Measurements from ENCODE around the gene SPATA31D1. TPM values are rescaled to one million over a fixed set of nuclear protein-coding genes. Genes with fewer than 3 reads are reported as not detected.

SPATA31D1 gene
- total RNA-seq, 1 donor from 2014 or later = not detected

DNA sequence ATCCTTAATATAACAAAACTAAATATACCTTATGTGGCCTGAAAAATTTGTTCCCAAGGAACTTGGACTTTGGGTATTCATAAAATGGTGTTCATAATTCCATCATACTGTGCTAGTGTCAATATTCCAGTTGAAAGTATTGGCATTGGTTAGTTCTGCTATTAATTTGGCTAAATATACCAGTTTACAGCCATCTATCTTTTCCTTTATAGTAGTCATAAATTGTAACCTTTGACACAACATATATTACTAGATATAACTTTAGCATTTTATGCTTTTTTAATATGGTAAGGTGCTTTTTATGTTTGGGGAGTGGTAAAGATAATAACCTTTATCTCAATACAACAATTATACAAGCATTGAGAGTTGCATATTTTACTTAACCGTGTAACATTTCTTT, 23.7 kb downstream of the SPATA31D1 start:
- no peak for ATAC-seq
- no peak for DNase-seq (ENCODE audit: low spot score)

DNA sequence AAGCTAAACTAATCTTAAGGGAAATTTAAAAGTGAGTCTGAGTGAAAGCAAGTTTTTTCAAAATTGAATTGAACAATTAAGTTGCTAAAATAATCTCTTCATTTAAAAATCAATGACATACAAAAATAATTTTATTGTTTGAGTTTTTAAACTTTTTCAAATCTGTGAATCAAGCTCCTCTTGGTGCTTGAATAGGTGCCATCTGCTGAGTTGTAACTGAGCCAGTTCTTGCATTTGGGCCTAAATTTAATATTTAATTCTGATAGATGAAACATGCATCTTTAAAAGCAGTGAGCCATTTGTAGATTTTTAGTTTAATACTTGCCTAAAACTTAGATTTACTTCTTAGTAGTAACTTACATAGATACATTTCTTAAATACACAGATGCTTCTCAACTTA, 31.8 kb downstream of the SPATA31D1 start:
- DNase-seq (ENCODE audit: low spot score) = no peak
- intact Hi-C loops (cut with DNase I) = no loop called here
- no peak for ATAC-seq

More for the DNA sequence above, 23.7 kb downstream of the SPATA31D1 start:
- intact Hi-C loops (cut with DNase I) = no loop called here

DNA sequence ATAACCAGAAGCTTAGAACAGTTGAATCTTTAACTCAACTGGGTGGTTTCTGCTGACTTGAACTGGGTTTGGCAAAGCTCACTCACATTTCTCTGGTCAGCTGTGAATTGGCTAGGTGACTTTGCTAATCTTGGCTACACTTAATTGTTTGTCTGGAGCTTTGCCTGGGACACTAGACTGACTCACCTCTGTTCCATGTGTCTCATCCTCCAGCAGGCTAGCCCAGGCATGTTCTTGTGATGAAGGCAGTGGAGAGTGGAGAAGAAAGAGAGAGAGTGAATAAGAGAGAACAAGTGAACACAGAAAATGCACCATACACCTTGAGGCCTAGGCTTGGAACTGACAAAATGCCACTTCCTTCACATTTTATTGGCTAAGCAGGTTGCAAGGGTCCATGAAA, 32.6 kb downstream of the SPATA31D1 start:
- DNase-seq (ENCODE audit: low spot score) (no peak), ATAC-seq (peak; percentile 68)
- intact Hi-C loops (cut with DNase I) = no loop called here

DNA sequence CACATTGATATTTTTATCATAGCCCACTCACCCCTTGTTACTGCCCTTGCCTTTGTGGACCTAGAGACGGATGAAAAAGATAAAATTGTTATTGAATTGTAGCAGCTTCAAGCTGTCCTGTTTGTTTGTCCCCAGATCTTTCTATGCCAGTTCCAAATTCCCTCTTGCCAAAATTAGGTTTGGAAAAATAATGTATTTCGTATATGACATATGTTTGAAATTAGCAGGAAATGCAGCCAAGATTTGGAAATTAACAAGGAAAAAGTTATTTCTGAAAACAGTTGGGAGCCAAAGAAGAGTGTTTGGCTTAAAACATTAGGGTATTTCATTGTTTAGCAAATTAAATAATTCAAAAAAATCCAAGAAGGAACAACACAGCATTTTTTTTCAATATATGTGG, 33.5 kb downstream of the SPATA31D1 start:
- intact Hi-C loops (cut with DNase I) = no loop called here
- DNase-seq (ENCODE audit: low spot score) (no peak), ATAC-seq (no peak)

DNA sequence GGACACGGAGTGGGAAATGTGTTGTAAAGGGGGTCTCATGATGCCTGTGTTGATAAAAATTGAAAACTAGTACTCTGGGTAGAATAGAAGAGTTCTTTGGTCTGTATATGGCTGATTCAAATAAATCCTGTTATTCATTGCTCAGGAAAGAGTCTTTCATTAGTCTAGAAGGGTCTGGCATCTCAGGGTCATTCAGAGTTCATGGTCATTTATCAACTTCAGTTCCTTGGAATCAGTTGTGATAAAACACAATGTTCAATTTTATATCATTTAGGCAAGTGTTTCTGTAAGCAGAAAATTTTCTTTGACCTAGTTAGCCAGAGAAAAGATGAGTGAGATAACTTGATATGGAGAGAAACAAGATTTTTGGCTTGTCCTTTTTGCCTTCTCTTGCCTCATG, 36.3 kb downstream of the SPATA31D1 start:
- DNase-seq (ENCODE audit: low spot score) = no peak
- ATAC-seq = no peak
- intact Hi-C loops (cut with DNase I) = no loop called here

DNA sequence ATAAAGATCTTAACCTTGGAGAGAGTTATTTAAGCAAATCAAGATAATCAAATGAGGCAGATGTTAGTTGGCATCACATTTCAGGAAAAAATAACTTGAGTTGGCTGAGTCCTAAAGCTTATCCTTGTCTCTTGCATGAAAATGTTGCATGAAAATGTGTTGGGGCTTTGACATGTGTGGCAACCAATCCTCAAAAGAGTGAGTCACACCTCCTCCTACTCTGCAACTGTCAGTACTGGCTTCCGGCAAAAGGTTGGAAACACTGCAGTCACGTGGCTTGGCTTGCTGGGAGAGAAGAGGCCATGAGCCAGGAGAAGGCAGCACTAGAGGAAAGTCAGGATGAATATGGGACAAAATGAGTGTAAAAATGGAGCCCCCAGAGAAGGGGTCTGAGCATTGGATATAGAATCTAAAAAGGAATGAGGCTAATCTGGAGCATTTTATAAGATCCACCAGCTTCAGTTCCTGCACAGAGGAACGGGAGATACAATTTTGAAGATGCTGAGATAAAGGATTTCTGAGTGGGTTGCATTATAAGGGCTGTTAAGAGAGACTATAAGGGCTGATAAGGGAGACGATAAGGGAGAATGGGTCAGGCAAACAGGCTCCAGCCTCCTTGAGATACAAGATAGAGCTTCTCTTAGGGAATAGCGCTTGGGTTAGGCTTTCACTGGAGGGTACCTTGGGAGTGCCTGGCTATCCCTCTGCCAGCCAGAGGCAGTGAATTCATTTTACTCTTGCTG, 43.1 kb downstream of the SPATA31D1 start:
- no peak for DNase-seq (ENCODE audit: low spot score)
- intact Hi-C loops (cut with DNase I) = no loop called here
- ATAC-seq = peak; percentile 74

DNA sequence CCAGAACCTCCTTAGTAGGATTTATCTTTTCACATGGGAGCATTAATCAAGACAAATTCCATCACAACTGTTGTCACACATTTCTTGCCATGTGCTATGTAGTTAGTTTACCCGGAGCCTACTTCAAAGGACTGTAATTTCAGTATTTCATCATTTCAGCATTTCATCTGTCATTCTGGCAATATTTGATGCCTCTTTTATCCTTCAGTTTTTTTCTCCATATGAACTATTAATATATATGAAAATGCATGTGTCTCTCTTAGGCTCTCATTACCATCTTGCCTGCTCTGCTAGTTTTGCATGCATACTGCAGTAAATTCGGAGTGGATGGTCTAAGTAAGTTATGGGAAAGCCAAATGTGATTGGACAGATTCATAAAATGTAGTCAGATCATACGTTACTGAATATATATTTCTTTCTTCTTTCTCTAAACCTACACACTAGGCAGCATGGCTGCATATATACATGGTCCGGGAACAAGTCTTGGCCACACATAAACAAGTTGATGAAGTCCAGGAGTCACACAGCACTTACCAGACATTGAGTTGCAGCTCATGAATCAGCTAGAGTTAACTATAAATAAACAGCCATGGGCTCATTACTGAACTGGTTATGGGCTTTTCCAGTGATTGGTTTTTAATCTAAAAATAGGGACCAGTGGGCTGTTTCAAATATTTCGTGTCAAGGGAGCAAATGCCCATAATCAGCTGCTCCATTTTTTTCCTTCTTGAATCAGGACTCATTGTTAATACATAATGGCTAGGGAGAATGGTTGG, 46.6 kb downstream of the SPATA31D1 start:
- intact Hi-C loops (cut with DNase I) = no loop called here
- DNase-seq (ENCODE audit: low spot score) = no peak
- no peak for ATAC-seq

DNA sequence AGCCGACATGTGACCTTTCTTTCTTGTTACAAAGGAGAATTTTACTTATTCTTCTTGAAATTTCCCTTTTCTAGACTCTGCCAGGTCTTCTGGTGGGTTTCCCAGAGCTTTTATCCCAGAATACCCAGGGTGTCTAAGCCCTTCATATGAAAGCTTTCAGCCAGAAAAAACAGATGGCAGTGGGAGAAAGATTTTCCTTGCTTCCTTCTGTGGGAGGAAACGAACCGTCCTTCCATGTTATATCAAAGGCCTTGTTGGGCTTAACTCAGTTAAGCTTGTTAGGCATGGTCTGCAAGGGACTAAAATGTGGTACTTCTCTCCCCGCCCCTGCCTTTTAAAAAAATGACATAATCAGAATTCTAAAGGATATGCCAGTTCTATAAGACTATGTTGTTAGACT, 47.5 kb downstream of the SPATA31D1 start:
- DNase-seq (ENCODE audit: low spot score) (no peak), ATAC-seq (no peak)
- intact Hi-C loops (cut with DNase I) = no loop called here

DNA sequence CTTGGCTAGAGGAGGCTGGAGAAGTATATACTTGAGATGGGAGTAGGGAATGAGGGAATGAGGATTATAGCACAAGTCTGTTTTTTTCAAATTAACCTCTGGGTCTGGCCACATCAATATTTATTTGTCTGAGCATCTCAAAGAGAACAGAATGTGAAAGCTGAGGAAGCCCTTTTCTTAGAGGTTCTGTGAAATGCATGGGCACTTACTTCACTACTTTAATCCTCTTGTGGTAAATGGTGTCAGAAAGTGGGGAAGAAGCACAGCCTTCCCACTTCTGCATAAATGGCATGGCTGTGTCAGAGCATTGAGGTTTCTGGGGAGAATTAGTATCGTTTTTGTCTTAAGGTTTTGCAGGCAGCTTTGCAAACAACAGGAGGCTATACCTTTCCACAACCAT, 48.6 kb downstream of the SPATA31D1 start:
- intact Hi-C loops (cut with DNase I) = no loop called here

DNA sequence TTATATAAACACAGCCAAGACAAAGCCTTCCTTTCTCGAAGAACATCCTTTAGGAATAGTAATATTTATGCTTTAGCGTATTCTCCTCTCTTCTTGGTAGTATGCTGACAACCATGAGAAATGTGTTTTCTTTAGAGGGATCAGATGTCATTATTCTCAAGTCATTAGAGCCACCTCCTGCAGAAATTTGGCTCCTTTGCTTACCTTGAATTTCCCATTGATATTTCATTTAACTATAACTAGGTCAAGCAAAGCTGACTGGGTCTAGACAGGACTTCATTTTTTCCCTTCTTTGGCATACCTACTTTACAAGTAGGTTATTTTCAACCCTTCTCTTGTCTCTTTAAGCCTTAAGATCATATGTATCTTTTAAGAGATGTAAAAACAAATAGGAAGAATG, 50.3 kb downstream of the SPATA31D1 start:
- DNase-seq (ENCODE audit: low spot score) = no peak
- intact Hi-C loops (cut with DNase I) = no loop called here
- no peak for ATAC-seq

More for the DNA sequence above, 48.6 kb downstream of the SPATA31D1 start:
- ATAC-seq (no peak), DNase-seq (ENCODE audit: low spot score) (no peak)

Other genes with a start within 250 kb of the SPATA31D1 start
- gene SPATA31D4, start 60.3 kb upstream of the SPATA31D1 start, total RNA-seq = not detected
- gene SPATA31D3, start 45.3 kb upstream of the SPATA31D1 start, total RNA-seq = not detected

All from sciatic nerve (tissue), 2 donors.